ENCODE data around the gene CFL2. TPM values are rescaled to one million over a fixed set of nuclear protein-coding genes. Genes with fewer than 3 reads are reported as not detected.

CFL2 gene
- 1 to 10 TPM; 3.4 to 5.2 TPM for total RNA-seq

DNA sequence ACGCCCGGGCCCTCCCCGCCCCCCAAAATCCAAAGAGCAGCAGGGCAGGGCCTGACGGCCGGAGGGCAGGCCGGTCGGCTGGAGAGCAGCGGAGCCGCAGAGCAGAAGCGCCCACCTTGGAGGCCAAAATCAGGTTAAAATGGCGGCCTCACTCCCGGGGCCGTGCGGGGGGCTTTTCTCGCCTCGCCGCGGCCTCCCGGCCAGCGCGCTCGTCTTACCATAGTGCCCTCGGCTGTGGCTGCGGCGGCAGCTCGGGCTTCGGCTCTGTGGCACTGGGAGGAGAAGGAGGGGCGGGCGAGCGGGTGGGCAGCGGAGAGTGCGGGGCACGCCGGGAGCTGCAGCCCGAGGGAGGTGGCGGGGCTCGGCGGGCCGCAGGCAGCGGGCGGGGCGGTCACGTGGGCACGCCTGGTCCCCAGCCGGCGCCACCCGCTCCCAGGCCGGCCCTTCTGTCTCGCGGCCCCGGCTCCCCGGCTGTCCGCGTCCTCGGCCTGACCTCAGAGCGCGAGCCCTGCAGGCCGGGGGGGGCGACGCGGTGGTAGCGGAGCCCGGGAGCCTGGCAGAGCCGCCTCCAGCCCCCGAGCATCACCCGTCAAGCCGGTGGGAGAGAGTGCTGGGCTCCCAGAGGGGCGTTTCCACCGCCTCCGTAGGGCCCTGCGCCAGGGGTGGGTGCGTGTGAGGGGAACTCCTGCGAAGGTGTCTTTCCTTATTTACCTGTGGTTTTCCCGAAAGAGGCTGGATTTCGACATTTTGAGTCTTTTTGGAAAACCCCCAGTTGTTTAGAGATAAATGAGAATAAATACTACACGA is at the start of gene CFL2:
Gene CFL2 (minus strand): TSS at position 274 of the 807 bp plus-strand sequence. CDS start 53 bp downstream, at position 221.
- DNase-seq: peak; percentile 71
- H3K36me3 Mint-ChIP-seq (ENCODE audit: low read depth): peaks cover 1% of the 10 kb centered on the region
- H3K9me3 Mint-ChIP-seq: no peaks in the 10 kb centered on the region
- peak within 1 kb of the TSS; percentile 89 for H3K27ac Mint-ChIP-seq
- H3K4me3 Mint-ChIP-seq: peak within 1 kb of the TSS; percentile 89
- peaks cover 23% of the 10 kb centered on the region for H3K4me1 Mint-ChIP-seq (ENCODE audit: low read depth)
- intact Hi-C loops (cut with micrococcal nuclease): no loop called here
- CTCF ChIA-PET: interaction anchor here (0.9 to 12.9 kb wide), 6 partner anchors 9 to 84 kb away, joined by 3 to 105 read pairs (median 4); partner anchors contain the start of gene SNX6
- TF ChIP-seq, protein P1, sequence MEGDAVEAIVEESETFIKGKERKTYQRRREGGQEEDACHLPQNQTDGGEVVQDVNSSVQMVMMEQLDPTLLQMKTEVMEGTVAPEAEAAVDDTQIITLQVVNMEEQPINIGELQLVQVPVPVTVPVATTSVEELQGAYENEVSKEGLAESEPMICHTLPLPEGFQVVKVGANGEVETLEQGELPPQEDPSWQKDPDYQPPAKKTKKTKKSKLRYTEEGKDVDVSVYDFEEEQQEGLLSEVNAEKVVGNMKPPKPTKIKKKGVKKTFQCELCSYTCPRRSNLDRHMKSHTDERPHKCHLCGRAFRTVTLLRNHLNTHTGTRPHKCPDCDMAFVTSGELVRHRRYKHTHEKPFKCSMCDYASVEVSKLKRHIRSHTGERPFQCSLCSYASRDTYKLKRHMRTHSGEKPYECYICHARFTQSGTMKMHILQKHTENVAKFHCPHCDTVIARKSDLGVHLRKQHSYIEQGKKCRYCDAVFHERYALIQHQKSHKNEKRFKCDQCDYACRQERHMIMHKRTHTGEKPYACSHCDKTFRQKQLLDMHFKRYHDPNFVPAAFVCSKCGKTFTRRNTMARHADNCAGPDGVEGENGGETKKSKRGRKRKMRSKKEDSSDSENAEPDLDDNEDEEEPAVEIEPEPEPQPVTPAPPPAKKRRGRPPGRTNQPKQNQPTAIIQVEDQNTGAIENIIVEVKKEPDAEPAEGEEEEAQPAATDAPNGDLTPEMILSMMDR (IDR thresholded peaks at IDR 0.05): no peak
- POLR2A ChIA-PET: interaction anchor here (1.3 kb wide), 1 partner anchor 15 kb away, joined by 4 read pairs; no protein-coding TSS in a partner anchor
- H3K27me3 Mint-ChIP-seq: peaks cover 3% of the 10 kb centered on the region
- ATAC-seq: peak; percentile 87

DNA sequence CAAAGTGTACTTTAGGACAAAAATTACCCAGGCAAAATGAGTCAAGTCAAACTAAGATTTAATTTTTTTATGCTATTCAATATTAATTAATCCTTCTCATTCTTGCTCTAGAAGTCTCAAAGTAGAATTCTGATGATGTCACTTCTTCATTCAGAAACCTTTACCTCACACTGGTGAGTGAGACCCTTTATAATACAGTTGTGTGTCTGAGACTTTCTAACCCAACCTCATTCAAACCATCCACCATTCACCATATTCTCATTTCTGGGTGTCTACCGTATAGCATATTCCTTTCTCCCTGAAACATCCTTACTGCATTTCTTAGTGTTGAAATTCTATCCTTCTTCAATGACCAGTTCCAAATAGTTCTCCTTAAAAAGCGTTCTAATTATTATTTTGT is 40.8 kb upstream of the CFL2 start:
- ATAC-seq: no peak
- ChIA-PET CTCF (no interaction called here), POLR2A (no interaction called here)
- H3K4me3 Mint-ChIP-seq: no peak overlapping the region
- H3K36me3 Mint-ChIP-seq (ENCODE audit: low read depth): peaks cover 31% of the 10 kb centered on the region
- no peak for DNase-seq
- no peaks in the 10 kb centered on the region for H3K4me1 Mint-ChIP-seq (ENCODE audit: low read depth)
- no peaks in the 10 kb centered on the region for H3K27me3 Mint-ChIP-seq
- TF ChIP-seq, protein P1 (IDR thresholded peaks at IDR 0.05): no peak
- no peak overlapping the region for H3K27ac Mint-ChIP-seq
- H3K9me3 Mint-ChIP-seq: no peaks in the 10 kb centered on the region
- intact Hi-C loops (cut with micrococcal nuclease): no loop called here

DNA sequence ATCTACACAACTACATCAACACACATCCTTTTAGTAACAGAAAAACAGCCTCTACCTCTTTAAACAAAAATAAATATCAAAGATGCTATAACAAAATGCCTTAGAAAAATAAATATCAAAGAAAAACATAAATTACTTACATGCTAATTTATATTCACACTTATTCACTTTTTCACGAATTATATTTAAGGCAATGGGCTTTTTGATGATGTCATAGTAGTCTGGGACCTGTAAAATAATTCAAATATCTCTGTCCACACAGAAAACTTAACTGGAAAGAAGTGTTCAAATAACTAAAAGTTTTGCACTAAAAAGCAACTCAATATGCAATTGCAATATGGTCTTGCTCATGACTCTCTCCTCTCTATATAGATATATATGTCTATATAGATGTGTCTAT is 40.3 kb upstream of the CFL2 start:
- no peaks in the 10 kb centered on the region for H3K9me3 Mint-ChIP-seq
- DNase-seq (no peak), ATAC-seq (no peak)
- intact Hi-C loops (cut with micrococcal nuclease): no loop called here
- TF ChIP-seq, protein P1 (IDR thresholded peaks at IDR 0.05): no peak
- CTCF ChIA-PET: no interaction called here
- H3K4me1 Mint-ChIP-seq (ENCODE audit: low read depth): no peaks in the 10 kb centered on the region
- POLR2A ChIA-PET: no interaction called here
- H3K4me3 Mint-ChIP-seq: no peak overlapping the region
- H3K36me3 Mint-ChIP-seq (ENCODE audit: low read depth): peaks cover 28% of the 10 kb centered on the region
- no peak overlapping the region for H3K27ac Mint-ChIP-seq
- no peaks in the 10 kb centered on the region for H3K27me3 Mint-ChIP-seq

DNA sequence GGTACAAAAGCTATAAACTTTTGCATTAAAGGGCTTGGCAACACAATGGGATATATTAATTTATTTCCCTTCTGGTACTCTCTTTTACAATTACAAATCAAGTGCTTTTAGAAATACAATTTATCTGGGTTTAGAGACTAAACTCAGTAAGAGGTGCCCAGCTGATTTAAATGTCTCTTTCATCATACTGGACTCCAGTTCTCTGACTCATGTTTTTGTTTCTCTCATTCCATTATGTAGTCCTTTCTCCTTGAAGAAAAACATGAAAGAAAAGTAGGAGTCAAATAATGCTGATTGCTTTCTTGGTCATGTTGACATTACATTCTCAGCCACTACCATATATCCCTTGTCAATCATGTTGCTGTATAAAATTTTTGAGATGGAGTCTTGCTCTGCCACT is 36.3 kb upstream of the CFL2 start:
- POLR2A ChIA-PET: no interaction called here
- Mint-ChIP-seq H3K4me3 (no peak overlapping the region), H3K27me3 (no peaks in the 10 kb centered on the region), H3K9me3 (no peaks in the 10 kb centered on the region), H3K27ac (no peak overlapping the region), H3K4me1 (ENCODE audit: low read depth) (no peaks in the 10 kb centered on the region), H3K36me3 (ENCODE audit: low read depth) (peaks cover 16% of the 10 kb centered on the region)
- TF ChIP-seq, protein P1 (IDR thresholded peaks at IDR 0.05): no peak
- intact Hi-C loops (cut with micrococcal nuclease): no loop called here
- ATAC-seq: no peak
- no peak for DNase-seq
- CTCF ChIA-PET: interaction anchor here (1.2 to 2.0 kb wide), 3 partner anchors 28 to 78 kb away, joined by 4 to 9 read pairs (median 4); no protein-coding TSS in a partner anchor

DNA sequence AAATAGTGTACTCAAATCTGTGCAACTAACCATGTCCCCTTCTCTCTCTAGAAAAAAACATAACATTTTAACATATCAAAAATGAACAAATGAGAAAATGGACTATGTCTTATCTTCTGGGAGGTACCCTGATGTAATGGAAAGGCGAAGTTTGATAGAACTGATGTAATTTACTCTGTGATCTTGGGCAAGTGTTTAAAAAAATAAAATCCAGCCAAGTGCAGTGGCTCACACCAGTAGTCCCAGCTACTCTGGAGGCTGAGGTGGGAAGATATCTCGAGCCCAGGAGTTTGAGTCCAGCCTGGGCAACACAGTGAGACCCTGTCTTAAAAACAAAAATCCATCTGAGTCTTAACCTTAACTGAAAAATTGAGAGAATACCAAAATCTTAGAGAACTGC is 35.8 kb upstream of the CFL2 start:
- Mint-ChIP-seq H3K4me1 (ENCODE audit: low read depth) (no peaks in the 10 kb centered on the region), H3K27ac (no peak overlapping the region), H3K4me3 (no peak overlapping the region), H3K27me3 (no peaks in the 10 kb centered on the region), H3K36me3 (ENCODE audit: low read depth) (peaks cover 12% of the 10 kb centered on the region), H3K9me3 (no peaks in the 10 kb centered on the region)
- ChIA-PET CTCF (interaction anchor here (1.2 to 1.3 kb wide), 2 partner anchors 59 to 77 kb away, joined by 4 read pairs; no protein-coding TSS in a partner anchor), POLR2A (no interaction called here)
- DNase-seq (no peak), ATAC-seq (no peak)
- TF ChIP-seq, protein P1 (IDR thresholded peaks at IDR 0.05): no peak
- intact Hi-C loops (cut with micrococcal nuclease): no loop called here
